ENCODE measurements around the gene FNDC3B. TPM values are rescaled to one million over a fixed set of nuclear protein-coding genes. Genes with fewer than 3 reads are reported as not detected.

FNDC3B gene
- total and polyA plus RNA-seq, 2 donors (not counting 1 experiment from before 2014, with no cell fraction given), result 1.2 to 9.2 TPM

DNA sequence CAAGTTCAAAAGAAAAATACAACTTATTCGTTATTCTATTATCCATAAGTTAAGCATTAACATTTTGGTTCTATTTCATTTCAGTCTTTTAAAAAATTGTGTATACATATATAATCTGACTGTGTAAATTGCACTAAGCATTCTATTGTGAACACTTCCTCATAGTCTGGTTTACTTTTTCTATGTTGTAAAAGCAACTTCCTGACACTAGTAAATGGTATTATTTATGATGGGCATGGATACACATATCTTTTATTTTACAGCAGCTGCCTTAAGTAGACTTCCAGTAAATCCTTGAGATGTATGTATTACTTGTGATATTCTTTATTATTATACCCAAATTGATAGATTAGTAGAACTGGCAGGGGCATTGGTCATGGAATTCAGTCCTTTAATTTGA, 58.2 kb downstream of the FNDC3B start:
- POLR2A ChIA-PET, result no interaction called here
- Histone ChIP-seq H3K27ac (ENCODE audit: low read length in 2 of 2) (no peak overlapping the region), H3K9ac (ENCODE audit: low read length) (no peak overlapping the region), H3K27me3 (replicated peaks in 1 of 4; ENCODE audit: control extremely low read depth in 1 of 4, control insufficient read depth in 3 of 4, insufficient read depth in 4 of 4, low read length in 3 of 4) (peaks cover 0 to 32% (median 10%) of the 10 kb centered on the region in 4 experiments), H3K9me3 (ENCODE audit: control extremely low read depth in 1 of 3, control insufficient read depth in 2 of 3, insufficient read depth in 1 of 3, low read length in 2 of 3) (peaks cover 0 to 2% (median 2%) of the 10 kb centered on the region in 3 donors), H3K4me3 (ENCODE audit: control extremely low read depth in 1 of 5, extremely low read depth in 1 of 5, insufficient read depth in 1 of 5, low read depth in 2 of 5, low read length in 4 of 5) (no peak overlapping the region), H3K4me1 (ENCODE audit: control insufficient read depth in 2 of 2, insufficient read depth in 2 of 2, low read length in 2 of 2) (peaks cover 6% of the 10 kb centered on the region in 2 donors), H3K4me2 (replicated peaks; ENCODE audit: low read depth, low read length, poor library complexity, severe bottlenecking) (no peak overlapping the region), H3K79me2 (ENCODE audit: control insufficient read depth, insufficient read depth, low read length) (no peaks in the 10 kb centered on the region), H2AFZ (ENCODE audit: insufficient read depth, low read depth, low read length, poor library complexity, severe bottlenecking) (no peak overlapping the region), H4K20me1 (ENCODE audit: control insufficient read depth, insufficient read depth, low read length, poor library complexity, severe bottlenecking) (no peaks in the 10 kb centered on the region), H3K36me3 (replicated peaks in 1 of 2; ENCODE audit: control extremely low read depth in 1 of 2, control insufficient read depth in 1 of 2, extremely low read depth in 1 of 2, insufficient read depth in 2 of 2, low read length in 1 of 2) (no peaks in the 10 kb centered on the region)
- H3K27ac Mint-ChIP-seq, result no peak overlapping the region
- DNase-seq, result no peak
- intact Hi-C loops (cut with micrococcal nuclease), result no loop called here
- WGBS (ENCODE audit: insufficient coverage), result no CpG with 5 or more reads among the region's 1 CpG
- no peak for TF ChIP-seq EZH2 (IDR thresholded peaks at IDR 0.05; ENCODE audit: borderline replicate concordance, insufficient read depth, low read depth, low read length, poor library complexity, severe bottlenecking)
- TF ChIP-seq, protein P1, sequence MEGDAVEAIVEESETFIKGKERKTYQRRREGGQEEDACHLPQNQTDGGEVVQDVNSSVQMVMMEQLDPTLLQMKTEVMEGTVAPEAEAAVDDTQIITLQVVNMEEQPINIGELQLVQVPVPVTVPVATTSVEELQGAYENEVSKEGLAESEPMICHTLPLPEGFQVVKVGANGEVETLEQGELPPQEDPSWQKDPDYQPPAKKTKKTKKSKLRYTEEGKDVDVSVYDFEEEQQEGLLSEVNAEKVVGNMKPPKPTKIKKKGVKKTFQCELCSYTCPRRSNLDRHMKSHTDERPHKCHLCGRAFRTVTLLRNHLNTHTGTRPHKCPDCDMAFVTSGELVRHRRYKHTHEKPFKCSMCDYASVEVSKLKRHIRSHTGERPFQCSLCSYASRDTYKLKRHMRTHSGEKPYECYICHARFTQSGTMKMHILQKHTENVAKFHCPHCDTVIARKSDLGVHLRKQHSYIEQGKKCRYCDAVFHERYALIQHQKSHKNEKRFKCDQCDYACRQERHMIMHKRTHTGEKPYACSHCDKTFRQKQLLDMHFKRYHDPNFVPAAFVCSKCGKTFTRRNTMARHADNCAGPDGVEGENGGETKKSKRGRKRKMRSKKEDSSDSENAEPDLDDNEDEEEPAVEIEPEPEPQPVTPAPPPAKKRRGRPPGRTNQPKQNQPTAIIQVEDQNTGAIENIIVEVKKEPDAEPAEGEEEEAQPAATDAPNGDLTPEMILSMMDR (IDR thresholded peaks at IDR 0.05), result no peak
- no peak overlapping the region for H3K4me3 Mint-ChIP-seq
- peaks cover 44% of the 10 kb centered on the region for H3K27me3 Mint-ChIP-seq
- ATAC-seq (ENCODE audit: low read depth), result no peak
- no peaks in the 10 kb centered on the region for H3K9me3 Mint-ChIP-seq (ENCODE audit: insufficient read depth)
- CTCF ChIA-PET, result no interaction called here
- H3K4me1 Mint-ChIP-seq, result peaks cover 7% of the 10 kb centered on the region

DNA sequence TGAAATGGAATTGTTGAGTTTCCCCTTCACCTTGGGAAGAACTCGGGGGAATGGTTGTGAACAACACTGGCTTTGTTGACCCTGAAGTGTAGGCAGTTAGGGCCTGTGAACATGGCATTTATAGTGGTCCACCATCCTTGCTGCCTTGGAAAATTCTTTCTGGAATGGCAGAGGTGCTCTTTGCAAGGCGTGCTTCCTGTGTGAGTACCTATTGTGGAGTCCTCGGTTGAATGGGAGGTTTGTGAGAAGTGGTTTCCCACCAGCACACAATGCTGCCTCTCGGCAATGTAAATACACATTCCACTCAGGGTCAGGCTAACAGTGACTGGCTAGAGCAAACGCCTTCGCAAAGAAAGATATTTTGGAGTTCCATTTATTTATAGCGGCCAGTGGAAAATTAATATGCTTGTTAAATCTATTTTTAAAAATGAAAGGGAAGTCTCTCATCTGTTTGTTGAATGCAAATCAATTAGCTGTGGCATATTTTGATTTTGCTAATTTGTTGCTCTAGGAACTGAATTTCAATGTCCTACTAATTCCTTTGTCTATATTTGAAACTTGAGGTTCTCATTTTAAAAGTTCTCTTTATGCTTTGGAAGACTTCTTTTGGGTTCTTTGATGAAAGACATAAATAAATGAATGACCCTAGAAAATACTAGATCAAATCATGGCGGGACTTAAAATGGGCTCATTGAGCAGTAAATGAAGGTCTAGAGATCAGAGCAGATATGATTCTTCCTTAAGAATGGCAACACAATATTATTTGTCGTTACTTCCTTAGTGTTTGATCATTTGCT, 59.5 kb downstream of the FNDC3B start:
- Histone ChIP-seq H4K20me1 (ENCODE audit: control insufficient read depth, insufficient read depth, low read length, poor library complexity, severe bottlenecking) (no peaks in the 10 kb centered on the region), H3K9ac (ENCODE audit: low read length) (no peak overlapping the region), H3K79me2 (ENCODE audit: control insufficient read depth, insufficient read depth, low read length) (no peaks in the 10 kb centered on the region), H3K4me1 (ENCODE audit: control insufficient read depth in 2 of 2, insufficient read depth in 2 of 2, low read length in 2 of 2) (peaks cover 9 to 11% of the 10 kb centered on the region in 2 donors), H3K4me2 (replicated peaks; ENCODE audit: low read depth, low read length, poor library complexity, severe bottlenecking) (no peak overlapping the region), H3K4me3 (ENCODE audit: control extremely low read depth in 1 of 5, extremely low read depth in 1 of 5, insufficient read depth in 1 of 5, low read depth in 2 of 5, low read length in 4 of 5) (no peak overlapping the region), H2AFZ (ENCODE audit: insufficient read depth, low read depth, low read length, poor library complexity, severe bottlenecking) (no peak overlapping the region), H3K9me3 (ENCODE audit: control extremely low read depth in 1 of 3, control insufficient read depth in 2 of 3, insufficient read depth in 1 of 3, low read length in 2 of 3) (peaks cover 0 to 2% (median 0%) of the 10 kb centered on the region in 3 donors), H3K27ac (ENCODE audit: low read length in 2 of 2) (no peak overlapping the region), H3K36me3 (replicated peaks in 1 of 2; ENCODE audit: control extremely low read depth in 1 of 2, control insufficient read depth in 1 of 2, extremely low read depth in 1 of 2, insufficient read depth in 2 of 2, low read length in 1 of 2) (no peaks in the 10 kb centered on the region), H3K27me3 (replicated peaks in 1 of 4; ENCODE audit: control extremely low read depth in 1 of 4, control insufficient read depth in 3 of 4, insufficient read depth in 4 of 4, low read length in 3 of 4) (peaks cover 0 to 41% (median 14%) of the 10 kb centered on the region in 4 experiments)
- TF ChIP-seq EZH2 (IDR thresholded peaks at IDR 0.05; ENCODE audit: borderline replicate concordance, insufficient read depth, low read depth, low read length, poor library complexity, severe bottlenecking), result no peak
- TF ChIP-seq, protein P1 (IDR thresholded peaks at IDR 0.05), result no peak
- CTCF ChIA-PET, result no interaction called here
- POLR2A ChIA-PET, result no interaction called here
- peaks cover 53% of the 10 kb centered on the region for H3K27me3 Mint-ChIP-seq
- no peak overlapping the region for H3K4me3 Mint-ChIP-seq
- WGBS (ENCODE audit: insufficient coverage), result 100% methylated on average over 4 of the region's 9 CpGs
- H3K9me3 Mint-ChIP-seq (ENCODE audit: insufficient read depth), result no peaks in the 10 kb centered on the region
- H3K27ac Mint-ChIP-seq, result no peak overlapping the region
- DNase-seq, result no peak
- ATAC-seq (ENCODE audit: low read depth), result no peak
- H3K4me1 Mint-ChIP-seq, result peaks cover 12% of the 10 kb centered on the region
- intact Hi-C loops (cut with micrococcal nuclease), result no loop called here

Measured in B cell (primary cell).